ENCODE results near the gene PRAMEF33. TPM values are rescaled to one million over a fixed set of nuclear protein-coding genes. Genes with fewer than 3 reads are reported as not detected.
"Not testable (repeated sequence)": the region's sequence is repeated elsewhere in the genome, so short reads cannot be mapped to it uniquely, and the experiment has no call there.

The PRAMEF33 gene
- polyA plus RNA-seq (2013, experiment 1 of 2), result not detected
- polyA plus RNA-seq (2013, experiment 2 of 2), result not detected

GRCh38 chr1:13303239-13303638 is at the start of gene PRAMEF33:
PRAMEF33 (plus strand) TSS chr1:13303539; CDS start chr1:13305955, 2,416 bp downstream.
- not testable (repeated sequence) for H3K4me2 ChIP-seq (ENCODE audit: low read length, poor library complexity, severe bottlenecking); H3K4ac ChIP-seq (ENCODE audit: low read depth in 1 of 2, low read length in 2 of 2); H3K27me3 ChIP-seq (ENCODE audit: control insufficient read depth in 1 of 2, insufficient read depth in 1 of 2, low read length in 2 of 2); H3K79me1 ChIP-seq (replicated peaks; ENCODE audit: low read length, poor library complexity, severe bottlenecking); H4K8ac ChIP-seq (ENCODE audit: low read length); H3K23ac ChIP-seq (ENCODE audit: low read length in 2 of 2); H2BK5ac ChIP-seq (ENCODE audit: low read depth, low read length, poor library complexity, severe bottlenecking); H3K9me3 ChIP-seq (ENCODE audit: control insufficient read depth, low read length); H4K91ac ChIP-seq (ENCODE audit: low read length); H3K4me3 ChIP-seq (ENCODE audit: insufficient read depth in 1 of 2, low read depth in 1 of 2, low read length in 2 of 2); H2AFZ ChIP-seq (ENCODE audit: low read depth, low read length); H2BK120ac ChIP-seq (ENCODE audit: low read depth, low read length); H2BK15ac ChIP-seq (ENCODE audit: low read depth, poor library complexity, severe bottlenecking); H3K4me1 ChIP-seq (ENCODE audit: control insufficient read depth, insufficient read depth, low read depth, low read length); DNase-seq; H3K18ac ChIP-seq (ENCODE audit: low read depth in 1 of 2, low read length in 2 of 2); H3K27ac ChIP-seq (ENCODE audit: low read length, poor library complexity, severe bottlenecking); H2BK12ac ChIP-seq (ENCODE audit: low read length in 2 of 2); H3K9ac ChIP-seq (ENCODE audit: low read length); H2AK5ac ChIP-seq (ENCODE audit: low read length, severe bottlenecking); H3K36me3 ChIP-seq (ENCODE audit: control insufficient read depth in 1 of 2, insufficient read depth in 2 of 2, low read depth in 1 of 2, low read length in 2 of 2); H3K14ac ChIP-seq (ENCODE audit: low read length in 2 of 2)
- no CpG with 5 or more reads among the region's 1 CpG for WGBS

- H2BK12ac ChIP-seq (ENCODE audit: low read length in 2 of 2); H4K91ac ChIP-seq (ENCODE audit: low read length); H2BK120ac ChIP-seq (ENCODE audit: low read depth, low read length); DNase-seq; H3K79me1 ChIP-seq (replicated peaks; ENCODE audit: low read length, poor library complexity, severe bottlenecking); H2AK5ac ChIP-seq (ENCODE audit: low read length, severe bottlenecking); H3K4me1 ChIP-seq (ENCODE audit: control insufficient read depth, insufficient read depth, low read depth, low read length); H2BK5ac ChIP-seq (ENCODE audit: low read depth, low read length, poor library complexity, severe bottlenecking); H2BK15ac ChIP-seq (ENCODE audit: low read depth, poor library complexity, severe bottlenecking); H3K27me3 ChIP-seq (ENCODE audit: control insufficient read depth in 1 of 2, insufficient read depth in 1 of 2, low read length in 2 of 2); H4K8ac ChIP-seq (ENCODE audit: low read length); H3K36me3 ChIP-seq (ENCODE audit: control insufficient read depth in 1 of 2, insufficient read depth in 2 of 2, low read depth in 1 of 2, low read length in 2 of 2); H3K14ac ChIP-seq (ENCODE audit: low read length in 2 of 2); H3K9ac ChIP-seq (ENCODE audit: low read length); H3K4me3 ChIP-seq (ENCODE audit: insufficient read depth in 1 of 2, low read depth in 1 of 2, low read length in 2 of 2); H3K23ac ChIP-seq (ENCODE audit: low read length in 2 of 2); H3K9me3 ChIP-seq (ENCODE audit: control insufficient read depth, low read length); H3K4me2 ChIP-seq (ENCODE audit: low read length, poor library complexity, severe bottlenecking); H3K27ac ChIP-seq (ENCODE audit: low read length, poor library complexity, severe bottlenecking); H3K4ac ChIP-seq (ENCODE audit: low read depth in 1 of 2, low read length in 2 of 2); H2AFZ ChIP-seq (ENCODE audit: low read depth, low read length); H3K18ac ChIP-seq (ENCODE audit: low read depth in 1 of 2, low read length in 2 of 2): not testable (repeated sequence)
- WGBS, result no CpG with 5 or more reads among the region's 5 CpGs
These were observed 49.4 kb upstream of the PRAMEF33 start, which contains the start of gene PRAMEF5 for GRCh38 chr1:13253898-13254297. PRAMEF5 (plus strand) TSS chr1:13254198; CDS start chr1:13259269, 5,071 bp downstream.

- WGBS, result no CpG with 5 or more reads among the region's 3 CpGs
- H2BK120ac ChIP-seq (ENCODE audit: low read depth, low read length); H3K4me2 ChIP-seq (ENCODE audit: low read length, poor library complexity, severe bottlenecking); H2AK5ac ChIP-seq (ENCODE audit: low read length, severe bottlenecking); H4K91ac ChIP-seq (ENCODE audit: low read length); H2BK5ac ChIP-seq (ENCODE audit: low read depth, low read length, poor library complexity, severe bottlenecking); H3K18ac ChIP-seq (ENCODE audit: low read depth in 1 of 2, low read length in 2 of 2); H3K9me3 ChIP-seq (ENCODE audit: control insufficient read depth, low read length); H3K4me3 ChIP-seq (ENCODE audit: insufficient read depth in 1 of 2, low read depth in 1 of 2, low read length in 2 of 2); H3K4me1 ChIP-seq (ENCODE audit: control insufficient read depth, insufficient read depth, low read depth, low read length); DNase-seq; H3K79me1 ChIP-seq (replicated peaks; ENCODE audit: low read length, poor library complexity, severe bottlenecking); H3K4ac ChIP-seq (ENCODE audit: low read depth in 1 of 2, low read length in 2 of 2); H2BK15ac ChIP-seq (ENCODE audit: low read depth, poor library complexity, severe bottlenecking); H3K27me3 ChIP-seq (ENCODE audit: control insufficient read depth in 1 of 2, insufficient read depth in 1 of 2, low read length in 2 of 2); H4K8ac ChIP-seq (ENCODE audit: low read length); H3K9ac ChIP-seq (ENCODE audit: low read length); H3K14ac ChIP-seq (ENCODE audit: low read length in 2 of 2); H3K27ac ChIP-seq (ENCODE audit: low read length, poor library complexity, severe bottlenecking); H3K36me3 ChIP-seq (ENCODE audit: control insufficient read depth in 1 of 2, insufficient read depth in 2 of 2, low read depth in 1 of 2, low read length in 2 of 2); H2BK12ac ChIP-seq (ENCODE audit: low read length in 2 of 2); H2AFZ ChIP-seq (ENCODE audit: low read depth, low read length); H3K23ac ChIP-seq (ENCODE audit: low read length in 2 of 2): not testable (repeated sequence)
These were observed 38.2 kb upstream of the PRAMEF33 start for GRCh38 chr1:13265124-13265523.

GRCh38 chr1:13277016-13277415 is 26.3 kb upstream of the PRAMEF33 start:
- not testable (repeated sequence) for H2BK12ac ChIP-seq (ENCODE audit: low read length in 2 of 2); H3K4me3 ChIP-seq (ENCODE audit: insufficient read depth in 1 of 2, low read depth in 1 of 2, low read length in 2 of 2); H2BK120ac ChIP-seq (ENCODE audit: low read depth, low read length); H4K91ac ChIP-seq (ENCODE audit: low read length); H3K27me3 ChIP-seq (ENCODE audit: control insufficient read depth in 1 of 2, insufficient read depth in 1 of 2, low read length in 2 of 2); H2AFZ ChIP-seq (ENCODE audit: low read depth, low read length); H3K14ac ChIP-seq (ENCODE audit: low read length in 2 of 2); H3K23ac ChIP-seq (ENCODE audit: low read length in 2 of 2); H3K9me3 ChIP-seq (ENCODE audit: control insufficient read depth, low read length); H3K36me3 ChIP-seq (ENCODE audit: control insufficient read depth in 1 of 2, insufficient read depth in 2 of 2, low read depth in 1 of 2, low read length in 2 of 2); H2AK5ac ChIP-seq (ENCODE audit: low read length, severe bottlenecking); H3K79me1 ChIP-seq (replicated peaks; ENCODE audit: low read length, poor library complexity, severe bottlenecking); DNase-seq; H3K27ac ChIP-seq (ENCODE audit: low read length, poor library complexity, severe bottlenecking); H2BK15ac ChIP-seq (ENCODE audit: low read depth, poor library complexity, severe bottlenecking); H2BK5ac ChIP-seq (ENCODE audit: low read depth, low read length, poor library complexity, severe bottlenecking); H4K8ac ChIP-seq (ENCODE audit: low read length); H3K18ac ChIP-seq (ENCODE audit: low read depth in 1 of 2, low read length in 2 of 2); H3K4me2 ChIP-seq (ENCODE audit: low read length, poor library complexity, severe bottlenecking); H3K4me1 ChIP-seq (ENCODE audit: control insufficient read depth, insufficient read depth, low read depth, low read length); H3K4ac ChIP-seq (ENCODE audit: low read depth in 1 of 2, low read length in 2 of 2); H3K9ac ChIP-seq (ENCODE audit: low read length)
- no CpG with 5 or more reads among the region's 6 CpGs for WGBS
